CD4-positive, alpha-beta memory T cell (primary cell): Measurements from ENCODE around the gene KCNIP4. TPM values are rescaled to one million over a fixed set of nuclear protein-coding genes. Genes with fewer than 3 reads are reported as not detected.
"Not testable (repeated sequence)": the region's sequence is repeated elsewhere in the genome, so short reads cannot be mapped to it uniquely, and the experiment has no call there.

Source experiments
- CTCF ChIA-PET: fragments of 350-600 bp; sonication (Branson Sonifier 250); formaldehyde crosslinking; loops from one replicate; lab custom pipeline; 2021; ENCODE audit warnings: inconsistent platforms; ENCODE audit not compliant: partially characterized antibody; lab: Charles Lee
- POLR2A ChIA-PET: fragments of 350-600 bp; sonication (Branson Sonifier 250); formaldehyde crosslinking; loops from one replicate; lab custom pipeline; 2021; ENCODE audit not compliant: partially characterized antibody; lab: Charles Lee
- DNase-seq, 5 donors: peaks; one replicate each; pipeline versions ENCODE4 v3.0.0 to v3.0.0-alpha.2; 2020 to 2022; ENCODE audit warnings: mixed read lengths in 1 of 5
- H3K27ac ChIP-seq: one replicate; pipeline ENCODE4 v1.7.0; 2013; ENCODE audit warnings: low read depth, low read length
- H3K27me3 ChIP-seq: 2 replicates; pipeline ENCODE4 v1.7.0; 2013; ENCODE audit warnings: mild to moderate bottlenecking, low read length, moderate library complexity; ENCODE audit not compliant: insufficient read depth
- H3K36me3 ChIP-seq: 2 replicates; pipeline ENCODE4 v1.7.0; 2013; ENCODE audit warnings: mild to moderate bottlenecking, low read length, moderate library complexity; ENCODE audit not compliant: insufficient read depth
- H3K4me1 ChIP-seq: 2 replicates; pipeline ENCODE4 v1.7.0; 2013; ENCODE audit warnings: mild to moderate bottlenecking, low read length, moderate library complexity; ENCODE audit not compliant: insufficient read depth
- H3K4me3 ChIP-seq, 2 donors: one replicate each; pipeline ENCODE4 v1.7.0; 2013; ENCODE audit warnings: low read length in 2 of 2, mild to moderate bottlenecking in 1 of 2
- H3K9me3 ChIP-seq, 2 donors: one replicate each; pipeline ENCODE4 v1.7.0; 2013; ENCODE audit warnings: low read length in 2 of 2, control low read depth in 1 of 2; ENCODE audit not compliant: control insufficient read depth in 1 of 2
- H3K27ac Mint-ChIP-seq, 7 donors: one replicate each; pipeline ENCODE4 v1.8.0; 2020 to 2021; ENCODE audit warnings: mixed read lengths in 7 of 7, mild to moderate bottlenecking in 6 of 7, inconsistent platforms in 3 of 7, moderate library complexity in 3 of 7
- H3K27me3 Mint-ChIP-seq, 2 donors: one replicate each; pipeline ENCODE4 v1.8.0; 2020 to 2021; ENCODE audit warnings: mixed read lengths in 2 of 2
- H3K36me3 Mint-ChIP-seq, 2 donors: one replicate each; pipeline ENCODE4 v1.8.0; 2020 to 2021; ENCODE audit warnings: mixed read lengths in 2 of 2, inconsistent platforms in 1 of 2, mild to moderate bottlenecking in 1 of 2
- H3K4me1 Mint-ChIP-seq, 4 donors: one replicate each; pipeline ENCODE4 v1.8.0; 2020 to 2021; ENCODE audit warnings: mixed read lengths in 4 of 4, mild to moderate bottlenecking in 1 of 4
- H3K4me3 Mint-ChIP-seq, 8 donors: one replicate each; pipeline ENCODE4 v1.8.0; 2020 to 2021; ENCODE audit warnings: mixed read lengths in 8 of 8, mild to moderate bottlenecking in 7 of 8, moderate library complexity in 6 of 8, inconsistent platforms in 3 of 8
- H3K9me3 Mint-ChIP-seq, 8 donors: one replicate each; pipeline ENCODE4 v1.8.0; 2020 to 2021; ENCODE audit warnings: mixed read lengths in 8 of 8, mild to moderate bottlenecking in 5 of 8, inconsistent platforms in 3 of 8, moderate library complexity in 1 of 8
- intact Hi-C: fragments of 100-400 bp; cut with micrococcal nuclease; formaldehyde crosslinking; loops from one replicate; pipeline ENCODE4 v1.15.1; 2023
- polyA plus RNA-seq, 2 donors: library from polyadenylated mRNA; unstranded; fragments of 300-500 nt; fragmentation: Illumina TruSeq; gene quantifications; one replicate each; pipeline ENCODE4 v1.2.3, GENCODE V29; 2021
- total RNA-seq, 2 experiments: library from RNA; stranded (reverse); gene quantifications; one replicate each; pipeline ENCODE4 v1.2.3, GENCODE V29; 2021

Gene KCNIP4
- total and polyA plus RNA-seq, 4 experiments from 2014 or later: 0.11 to 0.26 TPM; not detected in 2

DNA sequence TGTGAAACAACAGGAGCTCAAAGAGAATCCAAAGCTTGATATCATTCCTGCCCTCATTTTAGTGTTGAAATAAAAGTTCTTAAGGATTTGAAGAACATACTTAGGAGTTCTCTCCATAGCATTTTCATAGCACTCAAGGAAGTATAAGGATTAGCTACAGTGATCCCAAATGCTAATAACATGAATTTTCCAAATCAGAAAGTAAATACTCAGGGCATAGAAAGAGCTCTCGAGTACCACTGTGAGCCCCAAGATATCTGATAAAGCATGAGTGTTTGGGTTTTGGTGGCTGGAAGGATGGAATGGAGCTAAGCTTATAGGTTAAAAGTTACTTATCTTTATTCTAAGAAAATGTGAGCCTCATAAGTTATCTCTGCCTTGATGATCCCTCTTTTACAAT lies 584.9 kb downstream of the KCNIP4 start:
- Histone ChIP-seq H3K27ac (no peak overlapping the region), H3K4me1 (no peaks in the 10 kb centered on the region), H3K9me3 (no peaks in the 10 kb centered on the region), H3K27me3 (no peaks in the 10 kb centered on the region), H3K36me3 (no peaks in the 10 kb centered on the region), H3K4me3 (no peak overlapping the region)
- Mint-ChIP-seq H3K4me3 (no peak overlapping the region), H3K27me3 (peaks cover 0 to 2% of the 10 kb centered on the region in 2 donors), H3K9me3 (peaks cover 0 to 9% (median 4%) of the 10 kb centered on the region in 8 donors), H3K4me1 (no peaks in the 10 kb centered on the region), H3K36me3 (no peaks in the 10 kb centered on the region), H3K27ac (no peak overlapping the region)
- intact Hi-C loops: no loop called here
- ChIA-PET POLR2A (no interaction called here), CTCF (no interaction called here)
- DNase-seq: no peak

DNA sequence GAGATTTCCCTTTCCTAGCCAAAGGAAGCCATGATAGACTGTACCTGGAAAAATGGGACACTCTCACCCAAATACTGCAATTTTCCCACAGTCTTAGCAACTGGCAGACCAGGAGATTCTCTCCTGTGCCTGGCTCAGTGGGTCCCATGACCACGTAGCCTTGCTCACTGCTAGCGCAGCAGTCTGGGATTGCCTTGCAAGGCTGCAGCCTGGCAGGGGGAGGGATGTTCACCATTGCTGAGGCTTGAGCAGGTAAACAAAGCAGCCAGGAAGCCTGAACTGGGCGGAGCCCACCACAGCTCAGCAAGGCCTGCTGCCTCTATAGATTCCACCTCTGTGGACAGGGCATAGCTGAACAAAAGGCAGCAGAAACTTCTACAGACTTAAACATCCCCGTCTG lies 596.2 kb downstream of the KCNIP4 start:
- H3K4me1 Mint-ChIP-seq, DNase-seq, H3K4me3 ChIP-seq, H3K27me3 Mint-ChIP-seq, H3K27ac ChIP-seq, intact Hi-C loops, H3K4me3 Mint-ChIP-seq, H3K36me3 ChIP-seq, POLR2A ChIA-PET, H3K27ac Mint-ChIP-seq, CTCF ChIA-PET, H3K4me1 ChIP-seq, H3K36me3 Mint-ChIP-seq, H3K9me3 ChIP-seq, H3K27me3 ChIP-seq: not testable (repeated sequence)
- H3K9me3 Mint-ChIP-seq: peaks cover 0 to 43% (median 16%) of the 10 kb centered on the region in 8 donors

DNA sequence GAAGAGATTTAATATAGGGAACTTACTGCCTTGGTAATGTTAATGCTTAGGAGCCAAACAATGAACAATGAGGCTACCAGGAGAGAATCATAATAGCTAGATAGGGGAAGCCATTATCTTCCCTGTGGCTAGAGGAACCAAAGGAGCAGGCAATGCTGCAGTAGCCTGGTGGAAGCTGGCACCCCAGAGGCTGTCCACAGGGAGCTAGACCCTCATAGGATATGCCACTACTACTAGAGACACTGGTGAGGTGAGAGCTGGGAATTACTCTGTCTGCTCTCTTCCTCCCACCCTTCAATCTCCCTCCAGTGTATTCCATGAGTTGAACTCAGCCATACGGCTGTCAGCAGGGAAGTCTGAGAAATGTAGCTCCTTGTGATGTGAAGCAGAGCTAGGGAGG lies 601.4 kb downstream of the KCNIP4 start:
- CTCF ChIA-PET: no interaction called here
- no peaks in the 10 kb centered on the region for H3K27me3 Mint-ChIP-seq
- POLR2A ChIA-PET: no interaction called here
- no peak overlapping the region for H3K27ac Mint-ChIP-seq
- no peaks in the 10 kb centered on the region for H3K4me1 Mint-ChIP-seq
- no peaks in the 10 kb centered on the region for H3K36me3 Mint-ChIP-seq
- intact Hi-C loops: no loop called here
- no peaks in the 10 kb centered on the region for H3K27me3 ChIP-seq
- no peak overlapping the region for H3K27ac ChIP-seq
- no peaks in the 10 kb centered on the region for H3K9me3 ChIP-seq
- no peaks in the 10 kb centered on the region for H3K36me3 ChIP-seq
- no peaks in the 10 kb centered on the region for H3K4me1 ChIP-seq
- DNase-seq: no peak
- peaks cover 0 to 11% (median 9%) of the 10 kb centered on the region in 8 donors for H3K9me3 Mint-ChIP-seq
- no peak overlapping the region for H3K4me3 Mint-ChIP-seq
- no peak overlapping the region for H3K4me3 ChIP-seq

DNA sequence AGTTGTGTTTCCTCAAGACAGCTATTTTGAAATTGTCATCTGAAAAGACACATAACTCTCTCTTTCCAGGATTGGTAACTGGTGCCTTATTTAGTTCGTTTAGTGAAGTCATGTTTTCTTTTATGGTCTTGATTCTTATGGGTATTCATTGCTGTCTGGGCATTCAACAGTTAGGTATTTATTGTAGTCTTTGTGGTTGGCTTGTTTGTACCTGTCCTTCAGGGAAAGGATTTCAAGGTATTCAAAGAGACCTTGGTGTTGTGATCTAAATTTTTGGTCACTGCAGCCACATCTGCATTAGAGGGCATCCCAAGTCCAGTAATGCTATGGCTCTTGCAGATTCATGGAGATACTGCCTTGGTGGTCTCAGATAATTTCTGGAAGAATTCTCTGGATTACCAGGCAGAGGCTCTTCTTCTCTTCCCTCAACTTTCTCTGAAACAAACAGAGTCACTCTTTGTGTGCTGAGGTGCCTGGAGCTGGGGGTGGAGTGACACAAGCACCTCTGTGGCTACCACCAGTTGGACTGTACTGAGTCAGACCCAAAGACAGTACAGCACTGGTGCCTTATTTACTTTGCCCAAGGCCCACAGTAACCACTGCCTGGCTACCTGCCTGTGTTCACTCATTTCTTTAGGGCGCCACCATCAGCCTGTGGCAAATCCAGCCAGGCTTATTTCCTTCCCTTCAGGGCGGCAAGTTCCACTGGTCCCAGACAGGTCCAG lies 620.4 kb downstream of the KCNIP4 start:
- CTCF ChIA-PET: no interaction called here
- intact Hi-C loops: no loop called here
- H3K4me3 Mint-ChIP-seq: no peak overlapping the region
- DNase-seq: no peak
- H3K4me1 ChIP-seq: no peaks in the 10 kb centered on the region
- H3K4me1 Mint-ChIP-seq: no peaks in the 10 kb centered on the region
- H3K4me3 ChIP-seq: no peak overlapping the region
- no peaks in the 10 kb centered on the region for H3K27me3 Mint-ChIP-seq
- H3K9me3 ChIP-seq: no peaks in the 10 kb centered on the region
- no peaks in the 10 kb centered on the region for H3K36me3 ChIP-seq
- POLR2A ChIA-PET: no interaction called here
- no peak overlapping the region for H3K27ac ChIP-seq
- H3K27me3 ChIP-seq: no peaks in the 10 kb centered on the region
- no peak overlapping the region for H3K27ac Mint-ChIP-seq
- no peaks in the 10 kb centered on the region for H3K36me3 Mint-ChIP-seq
- H3K9me3 Mint-ChIP-seq: peaks cover 0 to 22% (median 18%) of the 10 kb centered on the region in 8 donors

DNA sequence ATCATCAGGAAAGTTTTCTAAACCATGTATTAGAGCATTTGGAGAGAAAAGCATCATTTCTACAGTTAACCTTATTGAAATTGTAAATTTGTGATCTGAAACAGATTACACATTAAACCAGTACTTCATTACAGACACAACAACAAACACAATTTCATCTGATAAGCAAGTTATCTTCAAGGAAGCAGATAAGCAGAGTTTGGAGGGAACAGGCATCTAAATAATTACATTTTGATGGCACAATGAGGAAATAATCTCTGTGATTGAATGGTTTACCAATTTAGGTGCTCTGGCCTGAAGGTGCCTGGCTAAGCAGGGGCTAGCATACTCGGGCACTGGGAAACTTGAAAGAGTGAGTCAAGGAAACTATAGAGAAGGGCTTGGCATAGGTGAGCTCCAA lies 628.5 kb downstream of the KCNIP4 start:
- H3K4me1 Mint-ChIP-seq: no peaks in the 10 kb centered on the region
- POLR2A ChIA-PET: no interaction called here
- H3K36me3 Mint-ChIP-seq: no peaks in the 10 kb centered on the region
- no peak overlapping the region for H3K4me3 Mint-ChIP-seq
- H3K36me3 ChIP-seq: no peaks in the 10 kb centered on the region
- no peak overlapping the region for H3K4me3 ChIP-seq
- H3K27me3 Mint-ChIP-seq: no peaks in the 10 kb centered on the region
- H3K9me3 Mint-ChIP-seq: peaks cover 0 to 33% (median 16%) of the 10 kb centered on the region in 8 donors
- no peak overlapping the region for H3K27ac Mint-ChIP-seq
- CTCF ChIA-PET: no interaction called here
- intact Hi-C loops: no loop called here
- no peak overlapping the region for H3K27ac ChIP-seq
- H3K4me1 ChIP-seq: no peaks in the 10 kb centered on the region
- H3K27me3 ChIP-seq: no peaks in the 10 kb centered on the region
- H3K9me3 ChIP-seq: no peaks in the 10 kb centered on the region
- DNase-seq: no peak

DNA sequence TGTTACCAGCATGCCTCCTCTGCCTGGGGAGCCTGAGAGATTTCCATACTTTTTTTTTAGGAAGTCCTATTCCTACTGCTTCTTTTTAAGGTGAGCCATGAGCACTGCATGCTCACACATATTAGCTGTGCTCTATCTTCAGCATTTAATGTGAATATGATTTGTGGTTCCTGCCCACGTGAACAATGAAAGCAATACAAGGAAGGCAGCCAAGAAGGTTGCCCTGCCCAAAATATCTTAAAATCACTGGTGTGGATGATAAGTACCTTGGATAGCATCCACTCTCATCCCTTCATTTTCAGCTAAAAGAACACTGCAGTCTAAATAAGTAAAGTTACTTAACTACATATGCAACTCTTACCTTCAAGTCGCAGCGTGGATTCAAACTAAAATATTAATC lies 640.9 kb downstream of the KCNIP4 start:
- DNase-seq: no peak
- intact Hi-C loops: no loop called here
- no peaks in the 10 kb centered on the region for H3K9me3 ChIP-seq
- no peaks in the 10 kb centered on the region for H3K4me1 ChIP-seq
- no peaks in the 10 kb centered on the region for H3K27me3 ChIP-seq
- no peak overlapping the region for H3K27ac ChIP-seq
- ChIA-PET POLR2A (no interaction called here), CTCF (no interaction called here)
- H3K36me3 ChIP-seq: no peaks in the 10 kb centered on the region
- Mint-ChIP-seq H3K27me3 (peaks cover 2 to 9% of the 10 kb centered on the region in 2 donors), H3K4me3 (no peak overlapping the region), H3K9me3 (peaks cover 0 to 18% (median 1%) of the 10 kb centered on the region in 8 donors), H3K27ac (no peak overlapping the region), H3K4me1 (peaks cover 0 to 5% (median 0%) of the 10 kb centered on the region in 4 donors), H3K36me3 (no peaks in the 10 kb centered on the region)
- no peak overlapping the region for H3K4me3 ChIP-seq

DNA sequence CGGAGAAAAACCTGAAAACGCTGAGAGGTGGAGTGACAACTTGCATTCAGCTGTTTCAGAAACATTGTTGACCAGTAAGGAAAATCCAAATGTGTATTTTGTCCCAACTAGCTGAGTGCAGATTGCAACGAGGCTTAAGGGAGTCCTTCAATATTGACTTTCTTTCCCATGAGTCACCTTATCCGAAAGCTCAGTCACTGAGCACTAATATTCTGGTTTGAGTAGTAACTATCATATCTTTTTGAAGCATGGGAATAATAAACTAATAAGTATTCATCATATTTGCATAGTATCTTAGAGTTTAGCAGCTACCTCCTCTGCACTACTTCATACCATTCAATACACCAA lies 644.1 kb downstream of the KCNIP4 start:
- ChIA-PET POLR2A (no interaction called here), CTCF (no interaction called here)
- Mint-ChIP-seq H3K4me3 (no peak overlapping the region), H3K27me3 (peaks cover 2 to 9% of the 10 kb centered on the region in 2 donors), H3K9me3 (peaks cover 0 to 16% (median 0%) of the 10 kb centered on the region in 8 donors), H3K36me3 (no peaks in the 10 kb centered on the region), H3K27ac (no peak overlapping the region), H3K4me1 (peaks cover 0 to 5% (median 0%) of the 10 kb centered on the region in 4 donors)
- intact Hi-C loops: no loop called here
- H3K36me3 ChIP-seq: no peaks in the 10 kb centered on the region
- H3K9me3 ChIP-seq: no peaks in the 10 kb centered on the region
- H3K4me1 ChIP-seq: no peaks in the 10 kb centered on the region
- no peak overlapping the region for H3K4me3 ChIP-seq
- DNase-seq: no peak
- no peaks in the 10 kb centered on the region for H3K27me3 ChIP-seq
- H3K27ac ChIP-seq: no peak overlapping the region
